D721Med (cell line): ENCODE measurements around the gene TP53I13.

ENCODE experiments used
- DNase-seq: peaks from one replicate; pipeline ENCODE4 v3.0.0; 2011; ENCODE audit warnings: low spot score; ENCODE audit not compliant: insufficient read length
- FAIRE-seq: peaks from 2 replicates; lab custom pipeline; 2011; peaks lifted over from hg19 to GRCh38; lab: Jason Lieb, UNC
- TF ChIP-seq, protein P1 (sequence below): IDR thresholded peaks from 2 replicates; pipeline ENCODE4 v1.5.1; 2012; ENCODE audit warnings: mild to moderate bottlenecking, control low read depth; ENCODE audit not compliant: insufficient read depth; ENCODE audit errors: missing control alignments

Gene TP53I13

DNA sequence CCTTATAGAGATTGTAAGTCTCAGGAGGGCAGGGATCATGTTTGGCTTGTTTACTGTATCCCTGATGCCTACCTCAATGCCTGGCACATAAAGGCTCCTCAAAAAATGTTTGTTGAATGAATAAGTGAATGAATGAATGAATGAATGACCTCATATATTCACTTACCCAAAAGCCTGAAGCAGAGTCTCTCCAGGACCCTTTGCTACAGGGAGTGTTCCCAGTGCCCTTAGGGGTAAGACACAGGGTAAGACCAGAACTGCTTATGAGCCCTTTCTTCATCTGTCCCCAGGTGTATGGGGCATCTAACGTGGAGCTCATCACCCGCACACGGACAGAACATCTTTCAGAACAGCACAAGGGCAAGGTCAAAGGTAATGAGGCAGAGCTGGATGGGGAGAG, 41.9 kb downstream of the TP53I13 start:
- TF ChIP-seq, protein P1, sequence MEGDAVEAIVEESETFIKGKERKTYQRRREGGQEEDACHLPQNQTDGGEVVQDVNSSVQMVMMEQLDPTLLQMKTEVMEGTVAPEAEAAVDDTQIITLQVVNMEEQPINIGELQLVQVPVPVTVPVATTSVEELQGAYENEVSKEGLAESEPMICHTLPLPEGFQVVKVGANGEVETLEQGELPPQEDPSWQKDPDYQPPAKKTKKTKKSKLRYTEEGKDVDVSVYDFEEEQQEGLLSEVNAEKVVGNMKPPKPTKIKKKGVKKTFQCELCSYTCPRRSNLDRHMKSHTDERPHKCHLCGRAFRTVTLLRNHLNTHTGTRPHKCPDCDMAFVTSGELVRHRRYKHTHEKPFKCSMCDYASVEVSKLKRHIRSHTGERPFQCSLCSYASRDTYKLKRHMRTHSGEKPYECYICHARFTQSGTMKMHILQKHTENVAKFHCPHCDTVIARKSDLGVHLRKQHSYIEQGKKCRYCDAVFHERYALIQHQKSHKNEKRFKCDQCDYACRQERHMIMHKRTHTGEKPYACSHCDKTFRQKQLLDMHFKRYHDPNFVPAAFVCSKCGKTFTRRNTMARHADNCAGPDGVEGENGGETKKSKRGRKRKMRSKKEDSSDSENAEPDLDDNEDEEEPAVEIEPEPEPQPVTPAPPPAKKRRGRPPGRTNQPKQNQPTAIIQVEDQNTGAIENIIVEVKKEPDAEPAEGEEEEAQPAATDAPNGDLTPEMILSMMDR, result no peak

DNA sequence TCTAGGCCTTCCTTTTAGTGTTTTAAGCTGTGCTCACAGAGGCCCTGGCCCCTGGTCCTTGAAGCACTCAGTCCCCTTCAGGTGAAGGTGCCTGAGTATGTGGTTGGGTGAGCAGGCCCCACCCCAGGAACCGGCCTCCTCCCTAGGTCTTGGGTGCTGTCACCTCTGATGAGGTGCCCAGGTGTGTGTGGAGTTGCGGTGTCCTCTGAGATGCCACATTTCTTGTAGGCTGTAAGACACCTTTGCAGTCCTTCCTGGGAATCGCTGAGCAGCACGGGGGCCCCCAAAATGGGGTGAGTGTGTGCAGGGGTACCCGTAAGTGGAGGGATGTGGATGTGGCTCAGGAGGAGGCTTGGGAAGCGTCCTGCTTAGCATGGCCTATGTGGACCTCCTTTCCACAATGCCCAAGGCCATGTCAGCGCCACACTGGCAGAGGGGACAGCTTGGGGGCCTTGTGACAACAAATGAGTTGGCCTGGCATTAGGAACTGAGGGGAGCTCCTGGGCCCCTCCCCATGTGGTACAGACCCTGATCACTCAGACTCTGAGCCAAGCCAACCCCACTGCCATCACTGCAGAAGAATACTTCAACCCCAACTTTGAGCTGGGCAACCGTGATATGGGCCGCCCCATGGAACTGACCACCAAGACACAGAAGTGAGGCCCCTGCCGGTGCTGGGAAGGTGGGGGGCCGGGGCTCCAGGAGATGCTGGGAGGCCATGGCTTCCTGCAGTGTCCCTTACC, 43.0 kb downstream of the TP53I13 start:
- FAIRE-seq, result no peak
- DNase-seq, result no peak
- TF ChIP-seq, protein P1, result no peak

More for the DNA sequence above, 41.9 kb downstream of the TP53I13 start:
- FAIRE-seq, result no peak
- DNase-seq, result no peak

DNA sequence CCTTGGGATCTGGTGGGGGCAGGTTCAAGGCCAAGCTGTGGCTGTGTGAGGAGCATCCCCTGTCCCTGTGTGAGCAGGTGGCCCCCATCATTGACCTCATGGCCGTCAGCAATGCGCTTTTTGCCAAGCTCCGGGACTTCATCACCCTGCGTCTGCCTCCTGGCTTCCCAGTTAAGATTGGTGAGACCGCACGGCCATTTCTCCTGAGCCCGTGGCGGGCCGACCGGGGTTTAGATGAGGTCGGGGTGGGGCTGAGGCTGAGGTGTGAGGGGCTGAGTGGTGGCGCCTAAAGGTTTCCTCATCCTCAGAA, 43.5 kb downstream of the TP53I13 start:
- TF ChIP-seq, protein P1, result no peak
- FAIRE-seq, result no peak
- no peak for DNase-seq

DNA sequence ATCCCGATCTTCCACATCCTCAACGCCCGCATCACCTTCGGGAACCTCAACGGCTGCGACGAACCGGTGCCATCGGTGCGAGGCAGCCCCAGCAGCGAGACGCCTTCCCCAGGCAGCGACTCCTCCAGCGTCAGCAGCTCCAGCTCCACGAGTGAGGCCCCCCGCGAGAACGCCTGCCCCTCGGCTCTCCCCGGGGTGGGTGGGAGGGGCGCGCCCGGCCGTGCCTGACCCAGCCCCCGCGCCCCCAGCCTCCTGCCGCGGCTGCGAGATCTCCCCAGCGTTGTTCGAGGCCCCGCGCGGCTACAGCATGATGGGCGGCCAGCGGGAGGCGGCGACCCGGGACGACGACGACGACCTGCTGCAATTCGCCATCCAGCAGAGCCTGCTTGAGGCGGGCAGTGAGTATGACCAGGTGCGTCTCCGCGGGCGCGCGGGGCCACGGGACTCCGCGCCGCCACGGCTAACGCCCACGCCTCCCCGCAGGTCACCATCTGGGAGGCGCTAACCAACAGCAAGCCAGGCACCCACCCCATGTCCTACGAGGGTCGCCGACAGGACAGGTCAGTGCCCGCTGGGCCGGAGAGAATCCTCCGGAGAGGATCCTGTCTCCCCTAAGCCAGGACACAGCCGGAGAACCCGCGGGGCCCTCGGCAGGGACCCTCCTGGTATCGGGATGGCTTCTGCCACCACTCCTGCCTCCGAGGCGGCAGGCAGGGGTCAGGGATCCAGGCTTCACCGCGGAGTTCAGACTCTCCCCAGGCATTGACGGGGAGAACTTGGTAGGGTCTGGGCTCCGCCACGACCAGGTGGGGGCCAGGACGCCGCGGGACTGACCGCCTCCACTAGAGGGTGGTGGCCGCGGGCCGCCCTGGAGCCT, 44.1 kb downstream of the TP53I13 start:
- TF ChIP-seq, protein P1, result no peak
- DNase-seq (no peak), FAIRE-seq (no peak)

DNA sequence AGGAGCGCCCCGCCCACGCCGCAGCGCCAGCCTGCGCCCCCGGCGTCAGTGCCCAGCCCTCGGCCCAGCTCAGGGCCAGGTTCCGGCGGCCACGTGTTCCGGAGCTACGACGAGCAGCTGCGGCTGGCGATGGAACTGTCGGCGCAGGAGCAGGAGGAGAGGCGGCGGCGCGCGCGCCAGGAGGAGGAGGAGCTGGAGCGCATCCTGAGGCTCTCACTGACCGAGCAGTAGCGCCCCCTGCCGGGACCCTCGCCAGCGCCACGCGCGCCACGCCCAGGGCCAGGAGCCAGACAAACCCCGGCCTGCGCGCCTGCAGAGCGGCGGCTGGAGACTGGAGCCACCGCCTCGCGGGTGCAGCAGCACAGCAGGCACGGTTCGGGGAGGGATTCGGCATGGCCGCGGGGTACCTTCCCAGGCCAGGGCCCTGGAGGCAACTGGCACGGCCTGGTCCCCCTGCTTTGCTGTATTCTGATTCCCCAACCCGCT, 44.9 kb downstream of the TP53I13 start:
- FAIRE-seq, result no peak
- TF ChIP-seq, protein P1, result no peak
- DNase-seq, result no peak

DNA sequence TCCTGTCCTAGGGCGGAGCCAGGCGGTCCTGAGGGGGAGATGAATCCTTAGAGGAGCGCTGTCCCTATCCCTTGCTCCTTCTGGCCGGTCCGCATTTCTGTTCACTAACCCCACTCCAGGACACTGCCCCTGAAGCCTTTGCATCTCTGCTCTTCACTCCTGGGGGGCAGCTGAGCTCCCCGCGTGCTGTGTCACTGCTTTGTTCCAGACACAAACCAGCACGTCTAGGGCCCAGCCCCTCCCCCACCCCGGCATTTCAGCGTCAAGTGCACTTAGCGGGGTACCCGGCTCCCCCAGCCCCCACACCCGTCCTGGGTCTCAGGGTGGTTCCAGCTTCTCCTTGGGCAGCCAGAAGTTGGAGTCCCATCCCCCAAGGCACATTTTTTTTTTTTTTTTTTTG, 45.4 kb downstream of the TP53I13 start:
- TF ChIP-seq, protein P1, result no peak
- DNase-seq, result no peak
- no peak for FAIRE-seq
